A549 (cell line): ENCODE data around the gene GLIPR1L2.

Experiments used
- BHLHE40 ChIP-seq: IDR thresholded peaks from 2 replicates; pipeline ENCODE4 v1.6.1; 2012; ENCODE audit warnings: low read depth, low read length, inconsistent platforms
- CTCF ChIP-seq: fragments of >200 bp; sonication (Bioruptor Twin); formaldehyde crosslinking; IDR thresholded peaks from 3 replicates; pipeline ENCODE4 v1.5.1; 2016
- GATA3 ChIP-seq: IDR thresholded peaks from 2 replicates; pipeline ENCODE4 v1.6.1; 2012; ENCODE audit warnings: borderline replicate concordance
- JUN ChIP-seq, 2 experiments: fragments of >200 bp; sonication (Bioruptor Twin); formaldehyde crosslinking; IDR thresholded peaks; 2 replicates in 1 of 2; 3 replicates in 1 of 2; pipeline ENCODE4 v1.6.1; 2016 to 2017
- MAZ ChIP-seq: fragments of 150-350 bp; IDR thresholded peaks from 2 replicates; pipeline ENCODE4 v1.6.1; 2014; ENCODE audit warnings: antibody characterized with exemption, low read depth, low read length, borderline replicate concordance
- NR3C1 ChIP-seq: fragments of >200 bp; sonication (Bioruptor Twin); formaldehyde crosslinking; IDR thresholded peaks from 3 replicates; pipeline ENCODE4 v1.6.1; 2017
- POLR2A ChIP-seq: IDR thresholded peaks from 2 replicates; pipeline ENCODE4 v1.6.1; 2012; ENCODE audit warnings: mild to moderate bottlenecking, low read length
- RAD21 ChIP-seq, 2 experiments: fragments of >200 bp in 1 of 2; sonication (Bioruptor Twin) in 1 of 2; formaldehyde crosslinking in 1 of 2; IDR thresholded peaks in 1 of 2; conservative IDR thresholded peaks in 1 of 2; 2 replicates in 1 of 2; 3 replicates in 1 of 2; pipeline ENCODE4 v1.6.1; 2012 to 2018; ENCODE audit warnings: inconsistent platforms in 1 of 2
- REST ChIP-seq: fragments of 200-600 bp; sonication (generic); IDR thresholded peaks from 2 replicates; pipeline ENCODE4 v1.6.1; 2016; ENCODE audit warnings: antibody characterized with exemption, mild to moderate bottlenecking, moderate library complexity
- TF ChIP-seq, protein P1 (sequence below): IDR thresholded peaks from 2 replicates; pipeline ENCODE4 v1.6.1; 2012; ENCODE audit warnings: low read depth, borderline replicate concordance
- TF ChIP-seq, protein P2 (sequence below): fragments of 250-450 bp; sonication (Bioruptor Pico); IDR thresholded peaks from 2 replicates; pipeline ENCODE4 v1.5.0; 2021; ENCODE audit warnings: mild to moderate bottlenecking, moderate library complexity, borderline replicate concordance

GRCh38 chr12:75471902-75472890 lies 81.3 kb downstream of the GLIPR1L2 start:
- TF ChIP-seq CTCF (no peak), GATA3 (no peak), JUN (IDR thresholded peaks at IDR 0.05) (no peak), REST (no peak), NR3C1 (no peak), POLR2A (no peak), BHLHE40 (no peak), RAD21 (conservative IDR thresholded peaks at IDR 0.05 in 1 of 2, IDR thresholded peaks at IDR 0.05 in 1 of 2) (no peak), MAZ (no peak)
- TF ChIP-seq, protein P1, sequence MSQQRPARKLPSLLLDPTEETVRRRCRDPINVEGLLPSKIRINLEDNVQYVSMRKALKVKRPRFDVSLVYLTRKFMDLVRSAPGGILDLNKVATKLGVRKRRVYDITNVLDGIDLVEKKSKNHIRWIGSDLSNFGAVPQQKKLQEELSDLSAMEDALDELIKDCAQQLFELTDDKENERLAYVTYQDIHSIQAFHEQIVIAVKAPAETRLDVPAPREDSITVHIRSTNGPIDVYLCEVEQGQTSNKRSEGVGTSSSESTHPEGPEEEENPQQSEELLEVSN: no peak
- TF ChIP-seq, protein P2, sequence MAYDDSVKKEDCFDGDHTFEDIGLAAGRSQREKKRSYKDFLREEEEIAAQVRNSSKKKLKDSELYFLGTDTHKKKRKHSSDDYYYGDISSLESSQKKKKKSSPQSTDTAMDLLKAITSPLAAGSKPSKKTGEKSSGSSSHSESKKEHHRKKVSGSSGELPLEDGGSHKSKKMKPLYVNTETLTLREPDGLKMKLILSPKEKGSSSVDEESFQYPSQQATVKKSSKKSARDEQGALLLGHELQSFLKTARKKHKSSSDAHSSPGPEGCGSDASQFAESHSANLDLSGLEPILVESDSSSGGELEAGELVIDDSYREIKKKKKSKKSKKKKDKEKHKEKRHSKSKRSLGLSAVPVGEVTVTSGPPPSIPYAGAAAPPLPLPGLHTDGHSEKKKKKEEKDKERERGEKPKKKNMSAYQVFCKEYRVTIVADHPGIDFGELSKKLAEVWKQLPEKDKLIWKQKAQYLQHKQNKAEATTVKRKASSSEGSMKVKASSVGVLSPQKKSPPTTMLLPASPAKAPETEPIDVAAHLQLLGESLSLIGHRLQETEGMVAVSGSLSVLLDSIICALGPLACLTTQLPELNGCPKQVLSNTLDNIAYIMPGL (CRISPR knock-in tag): no peak
